Fibroblast of lung (primary cell): Measurements from ENCODE around the gene SPANXD. TPM values are rescaled to one million over a fixed set of nuclear protein-coding genes. Genes with fewer than 3 reads are reported as not detected.
"Not testable (repeated sequence)": the region's sequence is repeated elsewhere in the genome, so short reads cannot be mapped to it uniquely, and the experiment has no call there.

Experiments
- DNase-seq, 2 donors: peaks; one replicate each; pipeline versions ENCODE4 v3.0.0 to v3.0.0-alpha.2; 2010; ENCODE audit warnings: low read depth in 2 of 2
- H2AFZ ChIP-seq: 2 replicates; pipeline ENCODE4 v1.5.1; 2012; ENCODE audit warnings: low read length, control low read depth, inconsistent platforms
- H3K27ac ChIP-seq: 2 replicates; pipeline ENCODE4 v1.5.1; 2011; ENCODE audit warnings: low read length, control low read depth; ENCODE audit not compliant: insufficient read depth
- H3K27me3 ChIP-seq: 2 replicates; pipeline ENCODE4 v1.5.1; 2011; ENCODE audit warnings: mild to moderate bottlenecking, low read length; ENCODE audit not compliant: control insufficient read depth, insufficient read depth
- H3K36me3 ChIP-seq: 2 replicates; pipeline ENCODE4 v1.5.1; 2011; ENCODE audit warnings: low read length; ENCODE audit not compliant: control insufficient read depth, insufficient read depth
- H3K4me1 ChIP-seq: 2 replicates; pipeline ENCODE4 v1.5.1; 2011; ENCODE audit warnings: low read length; ENCODE audit not compliant: control insufficient read depth, insufficient read depth; ENCODE audit errors: extremely low read depth
- H3K4me2 ChIP-seq: 2 replicates; pipeline ENCODE4 v1.5.1; 2011; ENCODE audit warnings: low read length, control low read depth; ENCODE audit not compliant: insufficient read depth; ENCODE audit errors: extremely low read depth
- H3K4me3 ChIP-seq, 4 experiments: fragments of 200-600 bp in 1 of 4; sonication (generic) in 1 of 4; replicated peaks in 1 of 4; 2 replicates each; pipeline ENCODE4 v1.5.1; 2011 to 2016; ENCODE audit warnings: low read length in 4 of 4, low read depth in 3 of 4, mild to moderate bottlenecking in 3 of 4, control low read depth in 2 of 4, inconsistent platforms in 1 of 4, mixed read lengths in 1 of 4; ENCODE audit not compliant: insufficient read depth in 1 of 4; ENCODE audit errors: control extremely low read depth in 1 of 4
- H3K79me2 ChIP-seq: 2 replicates; pipeline ENCODE4 v1.5.1; 2012; ENCODE audit warnings: mild to moderate bottlenecking, low read length, inconsistent platforms; ENCODE audit not compliant: control insufficient read depth, insufficient read depth
- H3K9ac ChIP-seq: 2 replicates; pipeline ENCODE4 v1.5.1; 2011; ENCODE audit warnings: mild to moderate bottlenecking, low read length, control low read depth; ENCODE audit not compliant: insufficient read depth
- H3K9me3 ChIP-seq: 2 replicates; pipeline ENCODE4 v1.5.1; 2012; ENCODE audit warnings: low read depth, low read length; ENCODE audit not compliant: control insufficient read depth, insufficient read depth
- H4K20me1 ChIP-seq: 2 replicates; pipeline ENCODE4 v1.5.1; 2011; ENCODE audit warnings: low read length; ENCODE audit not compliant: control insufficient read depth, insufficient read depth; ENCODE audit errors: extremely low read depth
- CTCF ChIP-seq, 2 donors: IDR thresholded peaks in 1 of 2; conservative IDR thresholded peaks in 1 of 2; 1 replicate in 1 of 2; 2 replicates in 1 of 2; pipeline ENCODE4 v1.5.1; 2011 to 2012; ENCODE audit warnings: low read length in 2 of 2, control low read depth in 1 of 2, inconsistent platforms in 1 of 2, low read depth in 1 of 2, mild to moderate bottlenecking in 1 of 2
- EZH2 ChIP-seq: IDR thresholded peaks from 2 replicates; pipeline ENCODE4 v1.5.1; 2012; ENCODE audit warnings: low read length, control low read depth, mild to moderate bottlenecking; ENCODE audit errors: missing control alignments
- polyA minus RNA-seq: library from RNA; depleted of rRNA, polyadenylated mRNA; stranded (reverse); fragments of >200 nt; gene quantifications from 2 replicates; pipeline ENCODE4 v1.2.3, GENCODE V29; 2011; ENCODE audit warnings: low replicate concordance
- polyA plus RNA-seq, 2 donors: library from polyadenylated mRNA; depleted of rRNA in 1 of 2; stranded (reverse) in 1 of 2; unstranded in 1 of 2; fragments of >200 nt; gene quantifications; 2 replicates each; pipeline ENCODE4 v1.2.1, GENCODE V29; 2011 to 2012; ENCODE audit warnings: missing spikeins in 1 of 2
- total RNA-seq: library from RNA; depleted of rRNA; stranded (reverse); fragments of >200 nt; gene quantifications from 2 replicates; pipeline ENCODE4 v1.2.1, GENCODE V29; 2014

The SPANXD gene
- total RNA-seq (not detected in 2 replicates), polyA plus RNA-seq (not detected in 2 replicates), polyA minus RNA-seq (not detected in 2 replicates)
- not detected in 2 replicates for polyA plus RNA-seq (2012)

DNA sequence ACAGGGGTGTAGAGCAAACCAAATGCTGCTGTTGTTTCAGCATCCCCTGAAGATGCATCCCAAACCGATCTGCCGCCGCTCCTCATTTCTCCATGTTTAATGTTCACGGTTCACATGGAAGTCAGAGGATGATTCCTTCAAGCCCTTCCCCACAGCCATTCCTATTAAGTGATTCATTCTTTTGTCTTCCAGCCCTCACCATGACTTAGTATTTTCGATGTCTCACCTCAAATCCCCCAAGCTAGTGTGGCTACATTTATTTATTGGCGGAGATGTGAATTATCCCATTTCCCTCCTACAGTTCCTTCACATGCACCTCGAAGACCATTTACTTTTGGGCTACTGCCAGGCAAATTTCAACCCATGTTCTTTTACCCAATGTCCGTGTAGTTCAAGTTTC lies at the start of gene SPANXD:
TSS of gene SPANXD (minus strand) at position 101 of the 400 bp plus-strand sequence. CDS start 334 bp downstream, outside the sequence.
- not testable (repeated sequence) for H3K4me1 ChIP-seq, H3K27me3 ChIP-seq, H3K27ac ChIP-seq, H3K36me3 ChIP-seq, H3K9me3 ChIP-seq, H4K20me1 ChIP-seq, H3K79me2 ChIP-seq, DNase-seq, H3K9ac ChIP-seq, H2AFZ ChIP-seq, H3K4me3 ChIP-seq, H3K4me2 ChIP-seq

- no peak for DNase-seq
- H3K9ac ChIP-seq: no peak overlapping the region
- no peaks in the 10 kb centered on the region for H3K79me2 ChIP-seq
- no peaks in the 10 kb centered on the region for H4K20me1 ChIP-seq
- no peaks in the 10 kb centered on the region for H3K36me3 ChIP-seq
- H3K27ac ChIP-seq: no peak overlapping the region
- no peak overlapping the region for H3K4me2 ChIP-seq
- no peaks in the 10 kb centered on the region for H3K4me1 ChIP-seq
- no peaks in the 10 kb centered on the region for H3K27me3 ChIP-seq
- no peaks in the 10 kb centered on the region for H3K9me3 ChIP-seq
- no peak overlapping the region for H2AFZ ChIP-seq
- TF ChIP-seq CTCF (conservative IDR thresholded peaks at IDR 0.05 in 1 of 2, IDR thresholded peaks at IDR 0.05 in 1 of 2; ENCODE audit: low read depth in 1 of 2, low read length in 2 of 2) (no peak), EZH2 (no peak)
- H3K4me3 ChIP-seq: no peak overlapping the region
Measured at GRCh38 chrX:141742666-141743065, 44.1 kb upstream of the SPANXD start.

DNA sequence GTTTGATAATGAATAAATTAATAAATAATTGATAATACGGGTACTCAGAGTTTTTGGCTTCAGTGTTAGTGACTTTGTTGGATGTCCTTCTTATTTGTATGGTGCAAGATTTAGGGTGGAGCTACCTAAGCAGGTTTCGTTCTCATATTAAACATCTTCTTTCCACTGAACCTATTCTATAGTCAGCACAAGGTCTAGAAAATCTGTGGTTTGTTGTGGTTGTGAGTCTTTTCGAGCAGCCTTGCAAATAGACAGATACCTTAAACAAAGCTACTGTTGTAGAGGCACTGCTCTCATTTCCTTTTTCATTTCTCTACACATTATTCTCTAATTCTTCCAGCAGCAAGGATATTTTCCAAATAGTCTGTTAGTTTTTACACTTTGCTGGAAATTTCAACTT lies 38.1 kb upstream of the SPANXD start:
- TF ChIP-seq CTCF (conservative IDR thresholded peaks at IDR 0.05 in 1 of 2, IDR thresholded peaks at IDR 0.05 in 1 of 2; ENCODE audit: low read depth in 1 of 2, low read length in 2 of 2) (no peak), EZH2 (no peak)
- Histone ChIP-seq H3K27ac (no peak overlapping the region), H3K27me3 (no peaks in the 10 kb centered on the region), H3K36me3 (no peaks in the 10 kb centered on the region), H3K4me1 (no peaks in the 10 kb centered on the region), H2AFZ (no peak overlapping the region), H3K4me2 (no peak overlapping the region), H3K9me3 (no peaks in the 10 kb centered on the region), H3K79me2 (no peaks in the 10 kb centered on the region), H4K20me1 (no peaks in the 10 kb centered on the region), H3K4me3 (no peak overlapping the region), H3K9ac (no peak overlapping the region)
- no peak for DNase-seq
